ENCODE results near the gene FLII.

Gene FLII

GRCh38 chr17:18259621-18260331 is 1.2 kb upstream of the FLII start:
- no peak for DNase-seq

GRCh38 chr17:18257982-18258355 is 569 bp downstream of the FLII start:
- DNase-seq = peak; percentile 16

DNA sequence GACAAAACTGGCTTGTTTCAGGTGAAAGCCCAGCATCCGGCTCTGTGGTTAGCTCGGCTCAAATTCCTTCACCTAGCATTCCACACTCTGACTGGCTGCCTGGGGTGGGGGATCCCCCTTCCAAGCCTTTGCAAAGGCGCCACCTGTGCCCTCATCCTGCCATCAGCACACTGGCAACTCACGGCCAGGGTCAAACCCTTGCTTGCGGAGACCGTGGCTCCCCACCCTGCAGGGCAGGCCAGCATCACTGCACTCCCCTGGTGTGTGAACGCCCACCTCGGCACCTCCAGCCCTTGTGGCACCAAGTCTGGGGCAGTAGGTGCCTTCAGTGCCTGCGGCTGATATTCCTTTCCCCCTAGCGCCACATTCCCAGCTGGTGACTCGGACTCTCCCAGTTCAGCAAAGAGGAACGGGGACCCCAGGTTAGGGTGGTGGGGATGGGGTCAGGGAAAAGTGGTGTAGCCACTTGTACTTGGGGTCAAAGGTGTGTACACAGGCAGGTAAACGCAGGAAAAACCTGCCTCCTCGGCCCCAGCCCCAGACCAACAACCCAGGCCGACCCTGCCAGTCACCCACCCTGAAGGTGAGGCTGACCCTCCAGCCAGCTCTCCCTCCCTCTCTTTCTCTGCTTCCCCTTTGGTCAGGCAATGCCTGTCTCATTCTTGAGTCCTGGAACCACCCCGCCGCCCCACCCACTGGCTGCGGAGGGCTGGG is 1.1 kb downstream of the FLII start:
- no peak for DNase-seq

GRCh38 chr17:18256776-18257175 is 1.8 kb downstream of the FLII start:
- DNase-seq = no peak

- DNase-seq = no peak
Observed at GRCh38 chr17:18256351-18256750, 2.2 kb downstream of the FLII start.

DNA sequence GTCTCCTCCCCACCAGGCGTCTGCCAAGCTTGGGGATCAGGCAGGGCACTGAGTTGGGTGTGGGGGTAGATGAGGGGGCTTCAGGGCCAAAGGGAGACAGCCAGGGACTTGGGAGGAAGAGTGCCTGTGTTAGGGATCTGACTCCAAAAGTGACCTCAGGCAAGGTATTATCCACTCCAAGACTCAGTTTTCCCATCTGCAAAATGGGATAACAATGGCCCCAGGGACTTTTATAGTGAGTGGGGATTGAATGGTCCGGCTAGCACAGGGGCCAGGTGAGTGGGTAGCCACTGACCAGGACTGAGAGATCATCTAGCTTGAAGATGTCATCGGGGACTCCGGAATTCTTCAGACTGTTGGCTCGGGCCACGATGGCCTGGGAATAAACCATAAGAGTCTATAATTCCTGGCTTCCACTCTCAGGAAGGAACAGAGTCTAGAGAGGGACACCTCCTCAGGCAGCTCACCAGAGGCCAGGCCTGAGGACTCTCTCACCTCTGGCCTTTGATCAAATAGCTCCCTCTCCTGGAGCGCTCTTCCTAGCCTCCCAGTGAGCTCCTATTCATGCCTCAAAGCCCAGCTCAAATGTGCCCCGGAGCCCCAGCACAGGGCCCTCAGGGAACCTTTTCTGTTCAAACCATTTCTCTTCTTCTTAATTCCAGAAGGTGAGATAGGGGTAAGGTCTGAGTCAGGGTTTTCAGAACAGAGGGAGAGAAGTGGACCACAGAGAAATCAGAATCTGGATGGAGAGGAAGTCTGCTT is 3.5 kb downstream of the FLII start:
- DNase-seq = no peak

GRCh38 chr17:18253947-18254821 is 4.4 kb downstream of the FLII start:
- DNase-seq = no peak

- no peak for DNase-seq
Observed at GRCh38 chr17:18253187-18253884, 5.2 kb downstream of the FLII start.

DNA sequence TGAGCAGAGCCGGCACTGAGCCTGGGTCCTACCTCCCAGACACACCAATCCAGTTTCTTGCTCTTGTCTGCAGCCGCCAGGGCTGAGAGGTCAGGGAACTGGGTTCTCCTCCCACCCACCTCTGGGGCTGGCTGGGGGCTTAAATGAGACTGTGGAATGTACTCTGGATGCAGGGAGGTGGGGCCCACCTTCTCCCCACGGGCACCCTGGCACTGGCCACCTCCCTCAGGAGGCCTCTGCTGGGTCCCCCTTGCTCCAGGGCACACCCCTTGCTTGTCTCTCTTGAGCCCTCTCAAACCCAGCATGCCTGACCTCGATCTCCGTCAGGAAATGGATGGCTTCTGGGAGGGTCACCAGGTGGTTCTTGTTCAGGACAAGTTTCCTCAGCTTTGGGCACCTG is 6.4 kb downstream of the FLII start:
- no peak for DNase-seq

- no peak for DNase-seq
Observed at GRCh38 chr17:18251204-18251603, 7.3 kb downstream of the FLII start.

- no peak for DNase-seq
Observed at GRCh38 chr17:18250708-18251107, 7.8 kb downstream of the FLII start.

DNA sequence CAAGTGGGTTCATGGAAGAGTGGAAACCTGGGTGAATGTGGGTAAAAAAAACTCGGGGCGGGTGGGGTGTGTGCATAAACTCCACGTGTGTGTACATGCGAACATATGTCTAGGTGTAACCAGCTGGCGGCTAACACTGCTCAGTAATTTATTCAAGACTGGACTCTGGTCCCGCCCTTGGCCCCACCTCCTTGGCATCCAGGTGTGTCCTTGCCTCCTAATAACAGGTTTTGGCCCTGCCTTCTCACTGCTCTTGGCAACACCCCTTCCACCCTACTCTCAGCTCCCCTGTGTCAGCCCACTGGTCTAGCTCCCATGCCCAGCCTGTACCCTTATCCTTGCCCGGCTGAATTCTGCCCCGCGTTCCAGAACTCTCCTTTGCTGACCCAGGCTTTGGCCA is 8.3 kb downstream of the FLII start:
- no peak for DNase-seq

- DNase-seq = no peak
Observed at GRCh38 chr17:18248811-18249210, 9.7 kb downstream of the FLII start.

DNA sequence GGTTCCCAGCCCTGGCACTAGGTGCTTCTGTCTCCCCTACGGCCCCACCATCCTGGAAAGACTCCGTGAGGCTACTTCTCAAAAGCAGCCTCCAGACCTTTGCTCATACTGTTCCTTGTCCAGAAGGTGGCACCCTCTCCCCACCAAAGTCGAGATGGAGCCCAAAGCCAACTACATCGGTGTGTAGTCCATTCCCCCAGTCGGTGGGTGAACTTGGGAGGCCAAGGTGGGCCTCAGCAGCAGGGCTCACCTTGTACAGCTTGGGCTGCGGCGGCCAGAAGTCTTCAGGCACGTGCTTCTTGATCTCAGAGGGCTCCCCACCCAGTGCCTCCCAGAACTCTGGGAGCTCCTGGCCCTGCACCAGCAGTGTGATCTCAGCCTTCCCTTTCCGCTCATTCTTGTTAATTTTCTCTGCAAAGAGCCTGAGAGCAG is 10.2 kb downstream of the FLII start:
- DNase-seq = peak; percentile 35

- no peak for DNase-seq
Observed at GRCh38 chr17:18247613-18248001, 10.9 kb downstream of the FLII start.

DNA sequence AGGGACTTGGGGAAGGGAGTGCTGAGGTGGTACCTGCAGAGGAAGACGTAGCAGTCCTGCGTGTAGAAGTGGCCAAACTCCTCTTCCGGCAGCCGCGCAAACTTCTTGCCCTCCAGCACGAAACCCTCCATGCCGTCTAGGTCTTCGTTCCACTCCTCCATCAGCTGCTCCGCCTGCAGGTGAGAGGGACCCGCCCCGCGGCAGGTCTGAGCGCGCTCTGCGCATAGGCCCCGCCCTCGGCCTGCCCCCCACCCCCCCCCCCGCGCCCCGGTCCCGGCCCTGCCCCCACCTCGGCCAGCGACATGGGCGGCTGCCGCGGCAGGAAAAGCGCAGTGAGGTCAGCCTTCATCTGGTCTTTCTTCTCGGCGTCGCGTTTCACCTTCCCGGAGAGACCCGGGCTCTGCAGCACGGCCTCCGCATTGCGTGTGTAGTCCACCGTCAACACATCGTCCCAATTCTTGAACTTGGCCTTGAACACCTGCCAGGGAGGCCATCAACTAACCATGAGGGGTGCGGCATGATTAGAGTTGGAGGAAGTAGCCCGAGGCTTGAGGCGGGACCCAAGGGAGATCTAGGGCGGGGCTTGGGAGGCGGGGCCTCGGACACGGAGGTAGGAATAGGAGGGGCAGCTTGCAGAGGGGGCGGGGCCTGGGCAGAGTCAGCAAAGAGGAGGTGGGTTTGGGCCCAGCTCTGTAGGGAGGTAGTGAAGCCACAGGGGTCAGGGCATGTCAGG is 11.5 kb downstream of the FLII start:
- DNase-seq = peak; percentile 41

GRCh38 chr17:18246109-18246725 is 12.3 kb downstream of the FLII start:
- DNase-seq = no peak

GRCh38 chr17:18245038-18245776 is 13.3 kb downstream of the FLII start:
- no peak for DNase-seq

- no peak for DNase-seq
Observed at GRCh38 chr17:18241229-18241871, 17.2 kb downstream of the FLII start.

DNA sequence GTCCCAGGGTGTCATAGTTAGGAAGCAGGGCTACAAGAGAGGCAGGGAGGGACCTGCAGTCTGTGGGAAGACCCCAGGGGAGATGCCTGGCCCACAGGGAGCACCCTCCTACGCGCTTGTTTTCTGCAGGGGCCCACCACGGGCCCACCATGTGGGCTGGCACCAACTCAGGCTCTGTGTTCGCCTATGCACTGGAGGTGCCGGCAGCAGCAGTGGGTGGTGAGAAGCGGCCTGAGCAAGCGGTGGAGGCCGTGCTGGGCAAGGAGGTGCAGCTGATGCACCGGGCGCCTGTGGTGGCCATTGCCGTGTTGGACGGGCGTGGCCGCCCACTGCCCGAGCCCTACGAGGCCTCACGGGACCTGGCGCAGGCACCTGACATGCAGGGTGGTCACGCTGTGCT is 18.1 kb downstream of the FLII start:
- DNase-seq = no peak

All from DMS79 treated with DMSO at 0.1 percent for 48 hours (cell line).